H1 (cell line): ENCODE data around the gene STK36. TPM values are rescaled to one million over a fixed set of nuclear protein-coding genes. Genes with fewer than 3 reads are reported as not detected.

ENCODE experiments used
- CBX8 ChIP-seq: fragments of 300-800, 300-1000 bp; sonication (generic); IDR thresholded peaks from 2 replicates; pipeline ENCODE4 v1.7.1; 2016; ENCODE audit warnings: low read depth, low read length, borderline replicate concordance
- CEBPB ChIP-seq: IDR thresholded peaks from 2 replicates; pipeline ENCODE4 v1.6.1; 2012; ENCODE audit warnings: low read depth, low read length
- MAX ChIP-seq: IDR thresholded peaks from 2 replicates; pipeline ENCODE4 v1.6.1; 2012; ENCODE audit warnings: inconsistent platforms
- SAP30 ChIP-seq: fragments of 300-600 bp; sonication (generic); IDR thresholded peaks from 2 replicates; pipeline ENCODE4 v1.7.1; 2012; ENCODE audit warnings: low read length, moderate library complexity, mild to moderate bottlenecking, inconsistent platforms; ENCODE audit not compliant: insufficient read depth, insufficient replicate concordance
- SIRT6 ChIP-seq: IDR thresholded peaks from one replicate; pipeline ENCODE4 v1.7.1; 2012; ENCODE audit warnings: low read length, inconsistent platforms
- USF2 ChIP-seq: IDR thresholded peaks from 2 replicates; pipeline ENCODE4 v1.6.1; 2011; ENCODE audit warnings: low read length, improper control_type of control experiment
- polyA plus RNA-seq, 7 experiments: library from polyadenylated mRNA; depleted of rRNA in 3 of 7; stranded (reverse) in 5 of 7; unstranded in 2 of 7; fragments of >200 nt in 5 of 7; fragments of 200-250 nt in 2 of 7; gene quantifications; 1 replicate in 5 of 7; 2 replicates in 1 of 7; 4 replicates in 1 of 7; pipeline versions ENCODE4 v1.2.1 to v1.2.3, GENCODE V29; 2011 to 2013; ENCODE audit warnings: missing spikeins in 2 of 7, mixed read lengths in 2 of 7
- total RNA-seq: library from RNA; stranded (reverse); fragmentation: NEBNext Ultra II Directional; extraction: Animal tissue kit (Norgen Biotek cat#: 25700); gene quantifications from 2 replicates; pipeline ENCODE4 v1.2.1, GENCODE V29; 2021

STK36 gene
- total and polyA plus RNA-seq, 2 of the 8 experiments (the other 6 are each of a cell fraction or from before 2014, with no cell fraction given): 41.4 to 57.6 TPM

- TF ChIP-seq CBX8 (no peak), SAP30 (peak; percentile 73), CEBPB (no peak), MAX (peak; percentile 67), USF2 (no peak), SIRT6 (no peak)
Measured at GRCh38 chr2:218658671-218659257, 13.1 kb upstream of the STK36 start (continued).
